ENCODE data around the gene STPG4. TPM values are rescaled to one million over a fixed set of nuclear protein-coding genes. Genes with fewer than 3 reads are reported as not detected.

Gene STPG4
- total RNA-seq, 1 experiment from 2014 or later: 0.13 TPM

GRCh38 chr2:47193607-47194006 lies 38.5 kb upstream of the STPG4 start:
- Histone ChIP-seq H3K18ac (ENCODE audit: insufficient read length, low read depth, low read length) (no peak overlapping the region), H4K20me1 (ENCODE audit: control insufficient read depth, insufficient read depth, insufficient read length) (no peaks in the 10 kb centered on the region), H2BK120ac (ENCODE audit: low read depth, low read length, poor library complexity, severe bottlenecking) (no peak overlapping the region), H4K91ac (ENCODE audit: insufficient read length, low read depth, low read length) (no peak overlapping the region), H3K9ac (ENCODE audit: extremely low read depth, insufficient read length, low read length) (no peak overlapping the region), H3K14ac (ENCODE audit: insufficient read depth, low read length) (no peak overlapping the region), H3K4me1 (ENCODE audit: insufficient read depth, low read length) (peaks cover 22% of the 10 kb centered on the region; the same call in 1 of the 2 replicates), H2BK20ac (ENCODE audit: low read depth, low read length, poor library complexity, severe bottlenecking) (no peak overlapping the region), H3T11ph (ENCODE audit: low read length) (no peak overlapping the region), H2AK5ac (ENCODE audit: insufficient read length, low read length) (no peak overlapping the region), H3K23ac (ENCODE audit: insufficient read length, low read depth, low read length) (no peak overlapping the region), H2BK15ac (ENCODE audit: low read depth, low read length) (no peak overlapping the region), H3K27ac (ENCODE audit: insufficient read length, low read depth, low read length) (no peak overlapping the region), H3K27me3 (ENCODE audit: insufficient read depth, low read length) (no peaks in the 10 kb centered on the region), H3K9me3 (ENCODE audit: control insufficient read depth, low read depth, low read length) (no peaks in the 10 kb centered on the region), H3K79me2 (ENCODE audit: insufficient read depth, low read length) (no peaks in the 10 kb centered on the region), H3K4me2 (ENCODE audit: insufficient read depth, insufficient read length, low read length) (no peak overlapping the region), H3K4ac (ENCODE audit: low read depth, low read length) (no peak overlapping the region), H3K79me1 (ENCODE audit: insufficient read depth, low read depth, low read length, poor library complexity, severe bottlenecking) (no peaks in the 10 kb centered on the region), H2AFZ (ENCODE audit: low read length) (no peak overlapping the region), H3K56ac (ENCODE audit: insufficient read length, low read depth, low read length) (no peak overlapping the region), H4K8ac (replicated peaks; ENCODE audit: insufficient read length, low read depth, low read length) (no peak overlapping the region), H4K5ac (ENCODE audit: insufficient read length, low read depth, low read length) (no peak overlapping the region), H3K23me2 (ENCODE audit: insufficient read length, low read depth, low read length, poor library complexity, severe bottlenecking) (no peaks in the 10 kb centered on the region), H2BK12ac (ENCODE audit: insufficient read length, low read depth, low read length) (no peak overlapping the region), H2BK5ac (ENCODE audit: insufficient read length, low read length) (no peak overlapping the region)
- no peaks in the 10 kb centered on the region; the same call in 1 of the 2 replicates for H3K27me3 Mint-ChIP-seq (ENCODE audit: low read depth)
- no peak for TF ChIP-seq CTCF (conservative IDR thresholded peaks at IDR 0.05)
- no peaks in the 10 kb centered on the region for H3K36me3 Mint-ChIP-seq (ENCODE audit: insufficient read depth in 1 of 3, low read depth in 3 of 3)
- H3K4me3 Mint-ChIP-seq: no peak overlapping the region
- H3K9me3 Mint-ChIP-seq: no peaks in the 10 kb centered on the region; a peak in 1 of 5 replicates
- peaks cover 37 to 57% of the 10 kb centered on the region in 2 experiments for H3K4me1 Mint-ChIP-seq
- peak overlapping the region; percentile 1 to 69 (median 34); a peak in 6 of 7 replicates for H3K27ac Mint-ChIP-seq
- no CpG with 5 or more reads among the region's 6 CpGs for WGBS (ENCODE audit: extremely low coverage, insufficient read length, low lambda C conversion rate)
- DNase-seq: no peak
